H1 (cell line): ENCODE data around the gene TRAK1. TPM values are rescaled to one million over a fixed set of nuclear protein-coding genes. Genes with fewer than 3 reads are reported as not detected.

Experiments
- CTCF ChIA-PET: fragments of 300-600 bp; sonication (Branson Sonifier 250); formaldehyde crosslinking; loops from one replicate; lab custom pipeline; 2021; ENCODE audit not compliant: partially characterized antibody; lab: Charles Lee
- POLR2A ChIA-PET: fragments of 300-600 bp; sonication (Branson Sonifier 250); formaldehyde crosslinking; loops from one replicate; lab custom pipeline; 2021; ENCODE audit warnings: inconsistent platforms; ENCODE audit not compliant: partially characterized antibody; lab: Charles Lee
- DNase-seq, 2 experiments: peaks; one replicate each; pipeline versions ENCODE4 v3.0.0 to v3.0.0-alpha.2; 2010 to 2022; ENCODE audit warnings: low spot score in 2 of 2, low read depth in 1 of 2, mixed read lengths in 1 of 2
- FAIRE-seq: peaks from 2 replicates; lab custom pipeline; 2011; peaks lifted over from hg19 to GRCh38; lab: Jason Lieb, UNC
- H2AFZ ChIP-seq: 2 replicates; pipeline ENCODE4 v1.8.1; 2012; ENCODE audit warnings: low read length, inconsistent platforms
- H2AK5ac ChIP-seq: 2 replicates; pipeline ENCODE4 v1.6.1; 2013; ENCODE audit warnings: low read depth, low read length
- H2BK120ac ChIP-seq: replicated peaks from 2 replicates; pipeline ENCODE3; 2013; ENCODE audit warnings: low read depth, low read length, inconsistent platforms
- H2BK12ac ChIP-seq: 2 replicates; pipeline ENCODE4 v1.6.1; 2013; ENCODE audit warnings: low read depth, low read length
- H2BK15ac ChIP-seq: 2 replicates; pipeline ENCODE4 v1.6.1; 2013; ENCODE audit warnings: low read length
- H2BK20ac ChIP-seq: 2 replicates; pipeline ENCODE4 v1.6.1; 2013; ENCODE audit warnings: low read length
- H2BK5ac ChIP-seq: 2 replicates; pipeline ENCODE4 v1.6.1; 2013; ENCODE audit warnings: low read depth, low read length
- H3K14ac ChIP-seq: 2 replicates; pipeline ENCODE4 v1.6.1; 2013; ENCODE audit warnings: inconsistent platforms; ENCODE audit not compliant: insufficient read length
- H3K18ac ChIP-seq: 2 replicates; pipeline ENCODE4 v1.6.1; 2013; ENCODE audit warnings: low read length; ENCODE audit errors: extremely low read depth
- H3K23ac ChIP-seq: 2 replicates; pipeline ENCODE4 v1.6.1; 2013; ENCODE audit warnings: inconsistent platforms; ENCODE audit not compliant: insufficient read length
- H3K23me2 ChIP-seq: 2 replicates; pipeline ENCODE4 v1.6.1; 2013; ENCODE audit warnings: low read depth, low read length
- H3K27ac ChIP-seq: 2 replicates; pipeline ENCODE4 v1.6.1; 2011; ENCODE audit warnings: low read depth, low read length, inconsistent platforms
- H3K27me3 ChIP-seq, 4 experiments: replicated peaks in 1 of 4; 1 replicate in 1 of 4; 2 replicates in 3 of 4; pipeline versions ENCODE4 v1.6.1 to v1.8.1; 2011 to 2013; ENCODE audit warnings: low read length in 3 of 4, mild to moderate bottlenecking in 3 of 4, inconsistent platforms in 2 of 4, mixed read lengths in 2 of 4, moderate library complexity in 1 of 4; ENCODE audit not compliant: control insufficient read depth in 3 of 4, insufficient read depth in 3 of 4; ENCODE audit errors: extremely low read depth in 1 of 4
- H3K36me3 ChIP-seq, 4 experiments: 2 replicates each; pipeline versions ENCODE4 v1.6.1 to v1.8.1; 2011 to 2013; ENCODE audit warnings: mild to moderate bottlenecking in 4 of 4, low read length in 3 of 4, moderate library complexity in 2 of 4, control low read depth in 1 of 4, inconsistent platforms in 1 of 4; ENCODE audit not compliant: insufficient read depth in 4 of 4, control insufficient read depth in 2 of 4
- H3K4ac ChIP-seq: replicated peaks from 2 replicates; pipeline ENCODE3; 2013; ENCODE audit warnings: low read length, low read depth, mixed read lengths, inconsistent platforms; ENCODE audit not compliant: insufficient read length
- H3K4me1 ChIP-seq, 4 experiments: replicated peaks in 1 of 4; 1 replicate in 1 of 4; 2 replicates in 3 of 4; pipeline versions ENCODE4 v1.6.1 to v1.8.1; 2011 to 2013; ENCODE audit warnings: low read length in 3 of 4, inconsistent platforms in 2 of 4, mixed read lengths in 1 of 4; ENCODE audit not compliant: insufficient read depth in 4 of 4, control insufficient read depth in 3 of 4
- H3K4me2 ChIP-seq, 2 experiments: 2 replicates each; pipeline versions ENCODE4 v1.6.1 to v1.8.1; 2011 to 2013; ENCODE audit warnings: low read depth in 2 of 2, low read length in 2 of 2, control low read depth in 1 of 2, inconsistent platforms in 1 of 2, mild to moderate bottlenecking in 1 of 2; ENCODE audit not compliant: insufficient read depth in 1 of 2
- H3K4me3 ChIP-seq, 4 experiments: fragments of 200-600, 300-600 bp in 1 of 4; sonication (generic), shearing (Covaris generic), sonication (Bioruptor Twin) in 1 of 4; 2 replicates each; pipeline versions ENCODE4 v1.5.1 to v1.8.1; 2011 to 2016; ENCODE audit warnings: low read length in 4 of 4, low read depth in 3 of 4, control low read depth in 2 of 4, inconsistent platforms in 2 of 4, mild to moderate bottlenecking in 2 of 4, mixed read lengths in 1 of 4, moderate library complexity in 1 of 4; ENCODE audit not compliant: insufficient read depth in 2 of 4; ENCODE audit errors: extremely low read depth in 1 of 4
- H3K56ac ChIP-seq: replicated peaks from 2 replicates; pipeline ENCODE3; 2013; ENCODE audit warnings: low read depth, mild to moderate bottlenecking, mixed read lengths, low read length, inconsistent platforms; ENCODE audit not compliant: insufficient read length
- H3K79me1 ChIP-seq: 2 replicates; pipeline ENCODE4 v1.6.1; 2013; ENCODE audit warnings: low read depth, low read length, control low read depth
- H3K79me2 ChIP-seq, 2 experiments: 2 replicates each; pipeline versions ENCODE4 v1.6.1 to v1.8.1; 2012 to 2013; ENCODE audit warnings: low read length in 2 of 2, mild to moderate bottlenecking in 2 of 2, inconsistent platforms in 1 of 2; ENCODE audit not compliant: insufficient read depth in 2 of 2, control insufficient read depth in 1 of 2
- H3K9ac ChIP-seq, 4 experiments: replicated peaks in 1 of 4; 1 replicate in 1 of 4; 2 replicates in 3 of 4; pipeline versions ENCODE4 v1.6.1 to v1.8.1; 2011 to 2013; ENCODE audit warnings: low read depth in 3 of 4, low read length in 3 of 4, control low read depth in 2 of 4, mild to moderate bottlenecking in 2 of 4, moderate library complexity in 2 of 4, inconsistent platforms in 1 of 4; ENCODE audit errors: extremely low read depth in 1 of 4
- H3K9me3 ChIP-seq, 2 experiments: 2 replicates each; pipeline versions ENCODE4 v1.6.1 to v1.8.1; 2012 to 2013; ENCODE audit warnings: mild to moderate bottlenecking in 2 of 2, moderate library complexity in 2 of 2, control low read depth in 1 of 2, inconsistent platforms in 1 of 2, low read depth in 1 of 2, low read length in 1 of 2, mixed read lengths in 1 of 2; ENCODE audit not compliant: insufficient read depth in 2 of 2
- H4K20me1 ChIP-seq, 2 experiments: replicated peaks in 1 of 2; 2 replicates each; pipeline versions ENCODE3 to v1.8.1; 2011 to 2013; ENCODE audit warnings: inconsistent platforms in 2 of 2, low read length in 2 of 2, mild to moderate bottlenecking in 1 of 2; ENCODE audit not compliant: insufficient read depth in 2 of 2, control insufficient read depth in 1 of 2
- H4K5ac ChIP-seq: 2 replicates; pipeline ENCODE4 v1.6.1; 2013; ENCODE audit warnings: low read length, low read depth, mixed read lengths, inconsistent platforms; ENCODE audit not compliant: insufficient read length
- H4K8ac ChIP-seq: 2 replicates; pipeline ENCODE4 v1.8.0; 2013; ENCODE audit warnings: mild to moderate bottlenecking, moderate library complexity, low read length, inconsistent platforms; ENCODE audit not compliant: insufficient read depth; ENCODE audit errors: extremely low read depth
- H4K91ac ChIP-seq: replicated peaks from 2 replicates; pipeline ENCODE3; 2013; ENCODE audit warnings: low read length, mixed read lengths, inconsistent platforms; ENCODE audit not compliant: insufficient read length
- GABPA ChIP-seq: IDR thresholded peaks from 2 replicates; pipeline ENCODE4 v1.6.1; 2011; ENCODE audit warnings: mild to moderate bottlenecking, low read length, moderate library complexity, borderline replicate concordance; ENCODE audit not compliant: insufficient read depth
- MAX ChIP-seq: IDR thresholded peaks from 2 replicates; pipeline ENCODE4 v1.6.1; 2012; ENCODE audit warnings: inconsistent platforms
- POLR2A ChIP-seq, 2 experiments: IDR thresholded peaks; 1 replicate in 1 of 2; 2 replicates in 1 of 2; pipeline ENCODE4 v1.6.1; 2011; ENCODE audit warnings: low read depth in 2 of 2, low read length in 2 of 2, mild to moderate bottlenecking in 2 of 2; ENCODE audit errors: control extremely low read depth in 1 of 2
- SIN3A ChIP-seq, 2 experiments: IDR thresholded peaks in 1 of 2; conservative IDR thresholded peaks in 1 of 2; 2 replicates each; pipeline ENCODE4 v1.6.1; 2011 to 2012; ENCODE audit warnings: low read length in 2 of 2, improper control_type of control experiment in 1 of 2, low read depth in 1 of 2, mild to moderate bottlenecking in 1 of 2
- SRF ChIP-seq: IDR thresholded peaks from 2 replicates; pipeline ENCODE4 v1.6.1; 2011; ENCODE audit warnings: mild to moderate bottlenecking, low read depth, low read length, moderate library complexity
- YY1 ChIP-seq: IDR thresholded peaks from 2 replicates; pipeline ENCODE4 v1.6.1; 2011; ENCODE audit warnings: low read depth, mild to moderate bottlenecking, low read length
- WGBS, 2 experiments: shearing (Covaris generic) in 1 of 2; methylation state at CpG; one replicate each; pipeline versions ENCODE4 v1.1.6 to v1.1.7; 2013 to 2015; ENCODE audit warnings: low lambda C conversion rate in 2 of 2, mixed read lengths in 2 of 2, inconsistent platforms in 1 of 2, low coverage in 1 of 2, missing lambda C conversion rate in 1 of 2; ENCODE audit not compliant: insufficient replicate concordance in 2 of 2, insufficient coverage in 1 of 2, insufficient read length in 1 of 2; ENCODE audit errors: extremely low coverage in 1 of 2, missing lambda C conversion rate in 1 of 2; 5-methylcytosine and 5-hydroxymethylcytosine counted together
- polyA plus RNA-seq, 7 experiments: library from polyadenylated mRNA; depleted of rRNA in 3 of 7; stranded (reverse) in 5 of 7; unstranded in 2 of 7; fragments of >200 nt in 5 of 7; fragments of 200-250 nt in 2 of 7; gene quantifications; 1 replicate in 5 of 7; 2 replicates in 1 of 7; 4 replicates in 1 of 7; pipeline versions ENCODE4 v1.2.1 to v1.2.3, GENCODE V29; 2011 to 2013; ENCODE audit warnings: missing spikeins in 2 of 7, mixed read lengths in 2 of 7
- total RNA-seq: library from RNA; stranded (reverse); fragmentation: NEBNext Ultra II Directional; extraction: Animal tissue kit (Norgen Biotek cat#: 25700); gene quantifications from 2 replicates; pipeline ENCODE4 v1.2.1, GENCODE V29; 2021

Gene TRAK1
- total and polyA plus RNA-seq, 2 of the 8 experiments (the other 6 are each of a cell fraction or from before 2014, with no cell fraction given) = 21.3 to 32.7 TPM

GRCh38 chr3:42101048-42101447 lies 9.9 kb downstream of the TRAK1 start:
- no peak overlapping the region for H2BK15ac ChIP-seq
- H3K23ac ChIP-seq = no peak overlapping the region
- no peak overlapping the region for H3K4me2 ChIP-seq
- H3K18ac ChIP-seq = no peak overlapping the region
- peaks cover 0 to 7% (median 3%) of the 10 kb centered on the region in 4 experiments; a peak in 3 of 7 replicates for H3K4me1 ChIP-seq
- no peak overlapping the region for H4K5ac ChIP-seq
- TF ChIP-seq YY1 = no peak
- TF ChIP-seq GABPA = no peak
- no peak for TF ChIP-seq SIN3A (conservative IDR thresholded peaks at IDR 0.05 in 1 of 2, IDR thresholded peaks at IDR 0.05 in 1 of 2; ENCODE audit: low read depth in 1 of 2, low read length in 2 of 2)
- TF ChIP-seq POLR2A (IDR thresholded peaks at IDR 0.05; ENCODE audit: control extremely low read depth in 1 of 2, low read depth in 2 of 2, low read length in 2 of 2) = no peak
- no peak for TF ChIP-seq MAX
- TF ChIP-seq SRF = no peak
- H2BK5ac ChIP-seq = no peak overlapping the region
- H3K36me3 ChIP-seq = no peaks in the 10 kb centered on the region
- H3K79me2 ChIP-seq = no peaks in the 10 kb centered on the region
- no peak overlapping the region for H3K4ac ChIP-seq
- FAIRE-seq (no peak), DNase-seq (no peak)
- no peaks in the 10 kb centered on the region; the same call in 1 of the 2 replicates for H3K79me1 ChIP-seq
- no peak overlapping the region for H3K14ac ChIP-seq
- H4K91ac ChIP-seq = no peak overlapping the region
- H3K27me3 ChIP-seq = no peaks in the 10 kb centered on the region
- WGBS, 2 experiments = 85% methylated on average over 4 of the region's 4 CpGs; no CpG with 5 or more reads in 1 of the 2 experiments
- H3K9ac ChIP-seq = no peak overlapping the region
- H2BK20ac ChIP-seq = no peak overlapping the region
- H2AK5ac ChIP-seq = no peak overlapping the region
- no peaks in the 10 kb centered on the region for H3K23me2 ChIP-seq
- CTCF ChIA-PET = interaction anchor here (0.5 to 5.4 kb wide), 27 partner anchors 9 to 650 kb away, joined by 3 to 46 read pairs (median 7); partner anchors contain the start of gene TRAK1
- no peak overlapping the region for H3K4me3 ChIP-seq
- no peak overlapping the region for H2BK120ac ChIP-seq
- no peak overlapping the region for H3K56ac ChIP-seq
- H4K8ac ChIP-seq = no peak overlapping the region
- peaks cover 0 to 3% of the 10 kb centered on the region in 2 experiments; a peak in 1 of 4 replicates for H3K9me3 ChIP-seq
- POLR2A ChIA-PET = no interaction called here
- no peak overlapping the region for H3K27ac ChIP-seq
- H2AFZ ChIP-seq = no peak overlapping the region
- no peaks in the 10 kb centered on the region for H4K20me1 ChIP-seq
- H2BK12ac ChIP-seq = no peak overlapping the region
